Adrenal gland (tissue), 5 donors: Measurements from ENCODE around the gene ARF6.

ENCODE experiments used
- CTCF ChIP-seq, 6 experiments: fragments of 450-650 bp in 4 of 6; fragments of 200-600 bp in 2 of 6; sonication (generic) in 1 of 6; IDR thresholded peaks; 1 replicate in 5 of 6; 2 replicates in 1 of 6; pipeline versions ENCODE4 v1.5.1 to v1.8.0; 2016 to 2021; ENCODE audit warnings: antibody characterized with exemption in 6 of 6, mild to moderate bottlenecking in 2 of 6, moderate library complexity in 1 of 6
- POLR2A ChIP-seq, 2 donors: fragments of 450-650 bp; IDR thresholded peaks; one replicate each; pipeline ENCODE4 v1.6.1; 2017; ENCODE audit warnings: antibody characterized with exemption in 2 of 2, mild to moderate bottlenecking in 2 of 2, moderate library complexity in 1 of 2
- donor health status: DM: no; HTN: no; CAD: no.

- no peak for TF ChIP-seq POLR2A (IDR thresholded peaks at IDR 0.05)
- TF ChIP-seq CTCF (IDR thresholded peaks at IDR 0.05), result no peak
Measured at GRCh38 chr14:49863487-49864281, 29.2 kb upstream of the ARF6 start.
